Duodenal mucosa (tissue), 2 donors: Measurements from ENCODE around the gene ITGAD.
A peak's percentile ranks its signal among the peaks of the same experiment; 100 is the strongest.

Experiments
- H3K27ac ChIP-seq: one replicate; pipeline ENCODE4 v1.7.0; 2013; ENCODE audit warnings: low read depth, low read length
- H3K27me3 ChIP-seq, 2 donors: one replicate each; pipeline ENCODE4 v1.7.0; 2013; ENCODE audit warnings: low read length in 2 of 2, control low read depth in 1 of 2; ENCODE audit not compliant: insufficient read depth in 2 of 2, control insufficient read depth in 1 of 2
- H3K36me3 ChIP-seq, 2 donors: one replicate each; pipeline ENCODE4 v1.7.0; 2013; ENCODE audit warnings: low read length in 2 of 2, control low read depth in 1 of 2; ENCODE audit not compliant: insufficient read depth in 2 of 2, control insufficient read depth in 1 of 2
- H3K4me1 ChIP-seq, 2 donors: one replicate each; pipeline ENCODE4 v1.7.0; 2013; ENCODE audit warnings: low read length in 2 of 2, control low read depth in 1 of 2; ENCODE audit not compliant: insufficient read depth in 2 of 2, control insufficient read depth in 1 of 2
- H3K4me3 ChIP-seq, 2 donors: one replicate each; pipeline ENCODE4 v1.7.0; 2013; ENCODE audit warnings: low read length in 2 of 2, low read depth in 1 of 2
- H3K9ac ChIP-seq, 2 donors: one replicate each; pipeline ENCODE4 v1.7.0; 2013; ENCODE audit warnings: low read length in 2 of 2, low read depth in 1 of 2
- H3K9me3 ChIP-seq, 2 donors: one replicate each; pipeline ENCODE4 v1.7.0; 2013; ENCODE audit warnings: low read length in 2 of 2, control low read depth in 1 of 2; ENCODE audit not compliant: control insufficient read depth in 1 of 2

ITGAD gene

DNA sequence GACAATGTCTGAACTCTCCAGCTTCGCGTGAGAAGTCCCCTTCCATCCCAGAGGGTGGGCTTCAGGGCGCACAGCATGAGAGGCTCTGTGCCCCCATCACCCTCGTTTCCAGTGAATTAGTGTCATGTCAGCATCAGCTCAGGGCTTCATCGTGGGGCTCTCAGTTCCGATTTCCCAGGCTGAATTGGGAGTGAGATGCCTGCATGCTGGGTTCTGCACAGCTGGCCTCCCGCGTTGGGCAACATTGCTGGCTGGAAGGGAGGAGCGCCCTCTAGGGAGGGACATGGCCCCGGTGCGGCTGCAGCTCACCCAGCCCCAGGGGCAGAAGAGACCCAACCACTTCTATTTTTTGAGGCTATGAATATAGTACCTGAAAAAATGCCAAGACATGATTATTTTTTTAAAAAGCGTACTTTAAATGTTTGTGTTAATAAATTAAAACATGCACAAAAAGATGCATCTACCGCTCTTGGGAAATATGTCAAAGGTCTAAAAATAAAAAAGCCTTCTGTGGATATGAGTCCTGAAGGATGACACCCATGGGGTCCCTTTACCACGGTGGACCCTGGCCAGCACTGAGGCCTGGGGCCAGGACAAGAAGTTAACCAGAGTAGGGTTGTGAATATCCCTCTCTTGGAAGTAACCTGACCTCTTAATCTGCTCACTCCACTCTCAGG lies 10.5 kb upstream of the ITGAD start:
- Histone ChIP-seq H3K27me3 (no peaks in the 10 kb centered on the region), H3K36me3 (no peaks in the 10 kb centered on the region), H3K4me1 (peaks cover 16 to 22% of the 10 kb centered on the region in 2 donors)

DNA sequence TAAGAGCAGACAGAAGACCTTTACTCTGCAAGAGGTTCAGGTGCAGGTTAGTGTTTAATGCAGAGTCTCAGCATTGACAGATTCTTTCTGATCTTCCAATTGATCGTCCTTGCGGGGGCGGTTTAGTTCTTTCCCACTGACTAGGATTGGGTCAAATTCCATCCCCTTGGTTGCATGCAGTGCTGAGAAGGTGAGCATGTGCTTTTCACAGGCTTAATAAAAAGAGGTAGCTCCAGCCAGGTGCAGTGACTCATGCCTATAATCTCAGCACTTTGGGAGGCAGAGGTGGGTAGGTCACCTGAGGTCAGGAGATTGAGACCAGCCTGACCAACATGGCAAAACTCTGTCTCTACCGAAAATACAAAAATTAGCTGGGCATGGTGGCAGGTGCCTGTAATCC lies 7.5 kb upstream of the ITGAD start:
- no peaks in the 10 kb centered on the region for H3K36me3 ChIP-seq
- no peak overlapping the region for H3K9ac ChIP-seq
- no peaks in the 10 kb centered on the region for H3K27me3 ChIP-seq
- H3K27ac ChIP-seq, result no peak overlapping the region
- H3K4me3 ChIP-seq, result peak overlapping the region in 1 of 2 donors; percentile 3
- no peaks in the 10 kb centered on the region for H3K9me3 ChIP-seq
- H3K4me1 ChIP-seq, result peaks cover 16 to 21% of the 10 kb centered on the region in 2 donors

More for the DNA sequence above, 10.5 kb upstream of the ITGAD start:
- Histone ChIP-seq H3K4me3 (no peak overlapping the region), H3K27ac (no peak overlapping the region), H3K9ac (no peak overlapping the region), H3K9me3 (no peaks in the 10 kb centered on the region)

DNA sequence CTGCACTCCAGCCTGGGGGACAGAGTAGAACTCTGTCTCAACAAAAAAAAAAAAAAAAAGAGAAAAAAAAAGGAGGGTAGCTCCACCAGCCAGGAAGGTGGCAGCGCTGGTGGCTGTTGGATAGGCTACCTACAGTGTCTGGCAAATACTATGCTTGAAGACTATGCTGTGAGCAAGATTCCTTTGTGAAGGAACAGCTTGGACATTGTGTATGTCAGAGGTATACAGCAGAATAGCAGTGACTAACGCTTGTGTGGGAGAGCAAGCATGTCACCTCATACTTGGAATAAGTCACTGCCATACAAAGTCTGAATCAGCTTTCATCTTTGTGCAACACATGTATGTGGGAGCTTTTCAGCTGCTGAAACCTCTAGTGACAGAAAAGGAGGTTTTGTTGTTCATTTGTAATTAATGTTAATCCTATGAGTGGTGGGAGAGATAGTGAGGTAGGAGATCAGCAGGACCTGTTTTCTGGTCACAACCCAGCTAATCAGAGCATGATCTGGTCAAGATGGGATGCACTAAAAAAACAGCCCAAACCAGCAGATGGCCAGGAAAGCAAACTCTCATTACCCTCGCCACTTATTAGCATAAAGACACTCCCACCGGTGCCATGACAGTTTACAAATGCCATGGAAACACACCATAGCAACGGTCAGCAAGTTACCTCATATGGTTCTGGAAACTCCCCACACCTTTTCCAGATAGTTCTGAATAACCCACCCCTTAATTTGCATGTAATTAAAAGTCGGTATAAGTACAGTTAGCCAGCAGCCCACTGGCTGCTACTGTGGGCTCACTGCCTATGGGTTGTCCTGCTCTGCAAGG lies 6.8 kb upstream of the ITGAD start:
- Histone ChIP-seq H3K36me3 (no peaks in the 10 kb centered on the region), H3K9ac (no peak overlapping the region), H3K9me3 (no peaks in the 10 kb centered on the region), H3K4me3 (no peak overlapping the region), H3K27me3 (no peaks in the 10 kb centered on the region), H3K4me1 (peaks cover 16 to 21% of the 10 kb centered on the region in 2 donors), H3K27ac (no peak overlapping the region)

DNA sequence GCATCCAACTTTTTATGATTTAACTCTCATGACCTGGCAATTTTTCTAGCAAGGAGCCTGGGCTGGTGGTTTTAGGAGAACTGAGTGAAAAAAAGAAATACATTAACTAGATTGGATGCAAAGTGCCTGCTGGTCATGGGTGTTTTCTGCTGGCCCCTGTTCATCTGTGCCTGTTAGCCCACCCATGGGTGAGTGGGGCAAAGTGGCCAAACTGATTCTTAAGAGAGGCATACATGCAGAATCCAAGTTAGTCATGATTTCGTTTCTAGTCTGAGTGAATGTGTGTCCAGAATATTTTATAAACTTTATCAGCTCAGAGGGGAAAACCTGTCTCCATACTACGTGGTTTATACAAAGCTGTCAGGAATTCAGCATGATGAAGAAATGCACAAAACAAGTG lies 4.6 kb upstream of the ITGAD start:
- Histone ChIP-seq H3K4me1 (peaks cover 16 to 17% of the 10 kb centered on the region in 2 donors), H3K9me3 (no peaks in the 10 kb centered on the region), H3K36me3 (no peaks in the 10 kb centered on the region), H3K9ac (no peak overlapping the region), H3K27ac (no peak overlapping the region), H3K27me3 (no peaks in the 10 kb centered on the region), H3K4me3 (no peak overlapping the region)

DNA sequence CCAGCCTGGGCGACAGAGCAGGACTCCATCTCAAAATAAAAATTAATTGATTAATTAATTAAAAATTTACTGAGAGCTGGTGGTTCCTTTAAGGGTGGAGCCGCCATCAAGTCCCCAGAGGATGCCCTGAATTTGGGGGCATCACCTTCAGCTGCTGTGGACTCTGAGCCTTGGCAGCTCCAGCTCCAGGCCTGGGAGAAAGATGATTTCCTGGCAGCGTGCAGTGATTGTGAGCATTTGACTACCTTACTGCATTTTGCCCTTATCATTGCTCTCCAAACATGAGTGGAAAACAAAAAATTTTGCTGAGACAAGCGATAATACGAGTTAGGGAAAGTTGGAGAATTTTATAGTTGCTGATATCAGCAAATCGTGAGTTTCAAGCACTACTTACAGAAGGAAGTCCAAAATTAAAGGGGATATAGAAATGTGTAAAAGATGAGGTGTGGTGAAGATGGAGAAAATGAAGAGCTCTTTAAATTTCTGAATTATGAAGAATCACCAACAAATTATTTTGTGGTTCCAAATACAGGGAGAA lies 2.6 kb upstream of the ITGAD start:
- Histone ChIP-seq H3K27ac (no peak overlapping the region), H3K9me3 (no peaks in the 10 kb centered on the region), H3K4me3 (no peak overlapping the region)

DNA sequence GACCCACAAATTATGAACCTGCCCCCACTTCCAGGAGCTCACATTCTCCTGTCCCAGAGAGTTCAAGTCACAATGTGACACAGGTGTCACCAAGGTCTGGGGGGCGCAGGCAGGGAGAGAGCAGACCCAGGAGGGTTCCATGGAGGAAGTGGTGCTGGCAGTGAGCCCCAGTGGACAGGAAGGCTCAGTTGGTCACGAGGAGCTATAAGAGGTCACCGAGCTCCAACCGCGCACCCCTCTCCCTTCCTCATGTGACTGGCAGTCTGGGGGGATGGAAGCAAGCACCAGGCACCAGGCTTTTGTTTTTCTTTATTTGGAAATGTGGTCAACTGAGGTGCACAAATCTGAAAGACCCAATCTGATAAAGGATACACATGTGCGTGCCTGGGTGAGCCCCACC lies 2.5 kb downstream of the ITGAD start:
- Histone ChIP-seq H3K4me3 (no peak overlapping the region), H3K27ac (no peak overlapping the region), H3K9me3 (no peaks in the 10 kb centered on the region), H3K9ac (no peak overlapping the region), H3K36me3 (no peaks in the 10 kb centered on the region), H3K27me3 (no peaks in the 10 kb centered on the region), H3K4me1 (no peaks in the 10 kb centered on the region)

More for the DNA sequence above, 2.6 kb upstream of the ITGAD start:
- Histone ChIP-seq H3K9ac (no peak overlapping the region), H3K27me3 (no peaks in the 10 kb centered on the region), H3K4me1 (peaks cover 11 to 14% of the 10 kb centered on the region in 2 donors), H3K36me3 (no peaks in the 10 kb centered on the region)

DNA sequence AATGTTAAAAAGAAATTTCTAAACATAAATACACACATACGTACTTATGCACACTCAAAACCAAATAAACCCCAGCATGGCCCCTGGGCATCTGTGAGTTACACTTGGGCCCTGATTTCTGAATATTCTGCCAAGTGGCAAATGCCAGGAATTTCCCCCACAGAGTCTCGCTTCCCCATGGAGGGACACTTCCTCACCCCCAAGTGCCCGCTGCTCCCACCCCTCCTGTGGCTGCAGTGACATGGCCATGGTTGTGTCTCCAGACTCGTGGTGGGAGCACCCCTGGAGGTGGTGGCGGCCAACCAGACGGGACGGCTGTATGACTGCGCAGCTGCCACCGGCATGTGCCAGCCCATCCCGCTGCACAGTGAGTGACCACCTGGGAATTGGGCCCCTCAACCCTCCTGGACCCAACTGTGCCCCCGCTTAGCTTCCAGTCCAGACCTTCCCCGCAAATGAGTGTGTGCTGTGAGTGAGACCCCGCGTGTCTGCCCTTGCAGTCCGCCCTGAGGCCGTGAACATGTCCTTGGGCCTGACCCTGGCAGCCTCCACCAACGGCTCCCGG lies 4.0 kb downstream of the ITGAD start:
- Histone ChIP-seq H3K4me3 (no peak overlapping the region), H3K36me3 (no peaks in the 10 kb centered on the region), H3K27ac (no peak overlapping the region), H3K4me1 (no peaks in the 10 kb centered on the region), H3K9ac (no peak overlapping the region), H3K9me3 (no peaks in the 10 kb centered on the region), H3K27me3 (no peaks in the 10 kb centered on the region)

DNA sequence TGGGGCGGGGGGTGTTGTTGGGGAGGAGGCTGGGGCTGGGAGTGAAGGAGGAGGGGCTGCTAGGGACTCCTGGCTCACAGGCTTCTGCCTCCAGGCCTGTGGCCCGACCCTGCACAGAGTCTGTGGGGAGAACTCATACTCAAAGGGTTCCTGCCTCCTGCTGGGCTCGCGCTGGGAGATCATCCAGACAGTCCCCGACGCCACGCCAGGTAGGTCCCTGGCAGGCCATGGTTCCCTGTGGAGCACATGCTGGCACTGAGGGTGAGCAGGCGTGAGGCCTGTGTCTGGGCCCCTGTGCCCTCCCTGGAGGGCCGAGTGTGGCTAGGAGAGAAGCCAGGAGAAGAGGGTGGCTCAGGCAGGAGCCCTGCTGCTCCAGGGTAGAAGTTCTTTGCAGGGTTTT lies 4.6 kb downstream of the ITGAD start:
- no peaks in the 10 kb centered on the region for H3K36me3 ChIP-seq
- H3K9ac ChIP-seq, result no peak overlapping the region
- no peaks in the 10 kb centered on the region for H3K9me3 ChIP-seq
- no peaks in the 10 kb centered on the region for H3K4me1 ChIP-seq
- H3K27ac ChIP-seq, result no peak overlapping the region
- H3K4me3 ChIP-seq, result no peak overlapping the region
- no peaks in the 10 kb centered on the region for H3K27me3 ChIP-seq

DNA sequence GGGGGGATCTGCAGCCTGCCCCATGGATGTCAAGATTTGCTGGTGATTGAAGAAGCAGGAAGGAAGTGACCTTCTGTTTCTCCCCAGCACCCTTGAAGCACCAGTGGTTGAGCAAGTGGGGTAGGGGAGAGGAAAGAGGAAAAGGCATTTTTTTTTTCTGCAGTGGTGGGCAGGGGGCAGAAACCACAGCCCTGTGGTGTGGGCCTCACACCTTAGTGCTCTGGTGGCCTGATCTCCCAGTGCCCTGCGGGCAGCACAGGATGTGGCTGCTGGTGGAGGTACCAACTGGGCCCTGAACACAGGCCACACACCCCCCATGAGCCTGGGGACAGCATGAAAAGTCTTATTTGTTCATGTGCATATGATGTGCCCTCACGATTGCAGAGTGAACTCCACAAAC lies 7.1 kb downstream of the ITGAD start:
- Histone ChIP-seq H3K4me3 (no peak overlapping the region), H3K4me1 (no peaks in the 10 kb centered on the region), H3K27me3 (no peaks in the 10 kb centered on the region), H3K9ac (no peak overlapping the region), H3K27ac (no peak overlapping the region), H3K36me3 (no peaks in the 10 kb centered on the region), H3K9me3 (no peaks in the 10 kb centered on the region)

DNA sequence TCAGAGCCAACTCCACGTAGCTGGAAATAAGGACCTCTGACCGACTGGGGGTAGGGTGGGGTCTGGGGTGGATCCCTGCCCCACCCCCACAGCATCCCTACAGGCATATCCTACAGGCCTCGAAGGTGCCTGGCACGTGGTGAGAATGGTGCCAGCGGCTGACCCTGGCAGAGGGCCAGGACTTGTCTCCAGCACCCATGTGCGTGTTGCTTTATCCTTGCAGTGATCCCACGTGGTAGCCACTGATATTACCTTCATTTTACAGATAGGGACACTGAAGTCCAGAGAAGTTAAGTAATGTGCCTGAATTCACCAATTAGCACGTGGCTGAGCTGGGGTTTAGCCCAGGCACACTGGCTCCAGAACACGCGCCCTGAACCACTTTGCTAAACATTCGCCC lies 8.3 kb downstream of the ITGAD start:
- no peak overlapping the region for H3K4me3 ChIP-seq

More for the DNA sequence above, 8.3 kb downstream of the ITGAD start:
- H3K36me3 ChIP-seq, result no peaks in the 10 kb centered on the region
- no peak overlapping the region for H3K27ac ChIP-seq
- no peaks in the 10 kb centered on the region for H3K4me1 ChIP-seq
- H3K27me3 ChIP-seq, result no peaks in the 10 kb centered on the region
- no peaks in the 10 kb centered on the region for H3K9me3 ChIP-seq
- no peak overlapping the region for H3K9ac ChIP-seq
